Myocyte (in vitro differentiated cells): ENCODE data around the gene PCBP3. TPM values are rescaled to one million over a fixed set of nuclear protein-coding genes. Genes with fewer than 3 reads are reported as not detected.
"Not testable (repeated sequence)": the region's sequence is repeated elsewhere in the genome, so short reads cannot be mapped to it uniquely, and the experiment has no call there.

Source experiments
- DNase-seq: peaks from one replicate; pipeline ENCODE4 v3.0.0-alpha.2; 2012; ENCODE audit warnings: low read depth
- total RNA-seq: library from RNA; depleted of rRNA; stranded (reverse); fragments of >200 nt; gene quantifications from 2 replicates; pipeline ENCODE4 v1.2.3, GENCODE V29; 2014

The PCBP3 gene
- total RNA-seq, 1 donor from 2014 or later, result 1.5 TPM

- peak; percentile 93 for DNase-seq
Observed at GRCh38 chr21:45974073-45975019, 330.8 kb downstream of the PCBP3 start.

- DNase-seq, result no peak
Observed at GRCh38 chr21:45975020-45975666, 331.6 kb downstream of the PCBP3 start.

GRCh38 chr21:45975667-45976409 is 332.3 kb downstream of the PCBP3 start:
- not testable (repeated sequence) for DNase-seq

GRCh38 chr21:45976701-45977311 is 333.3 kb downstream of the PCBP3 start:
- DNase-seq, result no peak

GRCh38 chr21:45977396-45977795 is 333.9 kb downstream of the PCBP3 start:
- DNase-seq, result no peak

GRCh38 chr21:45979141-45979631 is 335.7 kb downstream of the PCBP3 start:
- no peak for DNase-seq

GRCh38 chr21:45979651-45980050 is 336.1 kb downstream of the PCBP3 start:
- DNase-seq, result no peak

GRCh38 chr21:45980271-45980670 is 336.7 kb downstream of the PCBP3 start:
- no peak for DNase-seq

GRCh38 chr21:45980697-45981096 is 337.2 kb downstream of the PCBP3 start:
- no peak for DNase-seq

- DNase-seq, result peak; percentile 89
Observed at GRCh38 chr21:45981151-45982091, 337.9 kb downstream of the PCBP3 start, which contains the start of gene COL6A1. TSS of gene COL6A1 (plus strand) at chr21:45981770. CDS start at chr21:45981851, 81 bp downstream.

- no peak for DNase-seq
Observed at GRCh38 chr21:45982092-45982757, 338.7 kb downstream of the PCBP3 start.

- DNase-seq, result no peak
Observed at GRCh38 chr21:45982758-45983648, 339.5 kb downstream of the PCBP3 start.

GRCh38 chr21:45983649-45983965 is 340.1 kb downstream of the PCBP3 start:
- DNase-seq, result no peak

GRCh38 chr21:45983981-45984551 is 340.5 kb downstream of the PCBP3 start:
- no peak for DNase-seq

GRCh38 chr21:45984584-45985095 is 341.1 kb downstream of the PCBP3 start:
- DNase-seq, result no peak

GRCh38 chr21:45985471-45986315 is 342.2 kb downstream of the PCBP3 start:
- no peak for DNase-seq
